HG03135 (cell line): Measurements from ENCODE around the gene OR2AE1.

ENCODE experiments used
- ATAC-seq: cut with Tn5 transposase; IDR thresholded peaks from one replicate; pipeline ENCODE4 v1.9.1; 2021; ENCODE audit warnings: mild to moderate bottlenecking, moderate library complexity; ENCODE audit not compliant: unreplicated experiment

OR2AE1 gene

DNA sequence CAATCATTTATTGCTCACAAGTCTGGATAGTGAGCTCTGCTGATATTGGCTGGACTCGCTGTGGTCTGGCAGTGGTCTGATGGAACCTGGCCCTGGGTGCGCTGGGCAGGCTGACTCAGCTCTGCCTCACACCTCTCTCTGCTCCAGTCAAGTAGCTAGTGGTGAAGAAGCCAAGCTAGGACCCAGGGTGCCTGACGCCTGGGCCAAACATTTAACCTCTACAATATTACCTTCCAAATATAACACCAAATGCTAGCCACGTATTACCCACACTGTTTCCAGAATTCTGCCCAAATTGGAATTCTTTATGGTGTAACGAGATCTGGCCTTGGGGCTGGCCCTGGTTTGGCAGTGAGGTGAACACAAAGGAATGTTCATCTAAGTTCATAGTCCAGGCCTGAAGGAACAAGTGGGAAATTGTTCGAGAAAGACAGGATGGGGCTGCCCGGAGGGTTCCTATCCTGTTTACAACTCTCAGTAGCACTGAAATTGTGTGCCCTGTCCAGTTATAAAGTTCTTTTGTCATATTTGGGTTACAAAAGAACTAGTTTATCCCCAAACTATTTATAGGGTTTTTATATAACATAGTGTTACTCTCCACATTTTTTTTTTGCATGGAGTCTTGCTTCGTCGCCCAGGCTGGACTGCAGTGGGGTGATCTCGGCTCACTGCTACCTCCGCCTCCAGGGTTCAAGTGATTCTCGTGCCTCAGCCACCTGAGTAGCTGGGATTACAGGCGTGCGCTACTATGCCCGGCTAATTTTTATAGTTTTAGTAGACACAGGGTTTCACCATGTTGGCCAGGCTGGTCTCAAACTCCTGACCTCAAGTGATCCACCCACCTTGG, 16.3 kb downstream of the OR2AE1 start:
- no peak for ATAC-seq

DNA sequence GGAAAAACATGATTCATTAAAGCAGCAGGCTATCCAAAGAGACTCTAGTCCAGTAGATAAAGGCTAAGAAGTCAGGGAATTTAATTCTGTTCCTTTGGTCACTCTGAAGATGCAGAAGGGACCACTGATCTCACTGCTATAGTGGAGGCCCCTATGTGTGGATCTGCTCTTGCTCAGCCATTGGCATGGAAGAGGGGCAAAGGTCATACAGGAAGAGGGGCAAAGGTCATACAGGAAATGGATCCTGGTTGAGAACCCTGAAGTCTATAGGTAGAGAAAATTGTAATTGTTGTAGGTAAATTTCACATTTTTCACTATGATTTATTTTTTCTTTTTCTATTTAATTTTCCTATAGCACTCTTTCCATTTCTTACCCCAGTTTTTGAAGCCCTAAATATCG, 21.6 kb downstream of the OR2AE1 start:
- no peak for ATAC-seq

DNA sequence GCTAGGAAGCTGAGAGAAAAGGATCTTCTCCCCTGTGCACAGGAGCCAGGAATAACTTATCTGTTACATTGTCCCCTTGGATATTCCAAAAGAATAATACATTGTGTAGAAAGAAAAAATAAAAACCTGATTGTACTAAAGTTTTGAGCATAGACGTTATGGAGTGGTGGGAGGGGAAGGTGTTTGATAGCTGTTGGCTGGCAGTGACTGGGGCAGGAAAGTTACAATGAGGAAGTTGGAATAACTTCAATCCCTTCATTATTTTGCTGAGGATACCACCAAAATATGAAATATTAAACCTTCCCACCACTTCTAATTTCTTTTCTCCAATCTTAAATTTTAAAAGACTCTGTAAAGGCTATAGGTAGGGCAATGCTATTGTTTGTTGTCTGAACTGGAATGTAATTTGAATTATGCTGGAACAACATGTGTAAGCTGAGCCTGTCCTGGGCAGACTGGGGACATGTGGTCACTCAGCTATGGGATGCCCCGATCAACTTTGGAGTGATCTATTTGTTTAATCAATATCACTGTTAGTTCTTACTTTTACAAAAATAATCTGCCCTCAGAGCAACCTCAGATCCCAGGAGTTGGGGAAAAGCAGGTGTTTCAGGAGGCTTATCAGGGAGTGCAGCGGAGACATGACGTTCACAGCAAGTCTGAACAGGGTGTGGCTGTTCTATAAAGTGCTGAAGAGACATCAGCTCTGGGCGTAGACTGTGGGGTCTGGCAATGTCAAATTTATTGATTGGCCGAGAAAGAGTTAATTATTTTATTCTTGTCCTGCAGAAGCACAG, 28.2 kb downstream of the OR2AE1 start:
- no peak for ATAC-seq

DNA sequence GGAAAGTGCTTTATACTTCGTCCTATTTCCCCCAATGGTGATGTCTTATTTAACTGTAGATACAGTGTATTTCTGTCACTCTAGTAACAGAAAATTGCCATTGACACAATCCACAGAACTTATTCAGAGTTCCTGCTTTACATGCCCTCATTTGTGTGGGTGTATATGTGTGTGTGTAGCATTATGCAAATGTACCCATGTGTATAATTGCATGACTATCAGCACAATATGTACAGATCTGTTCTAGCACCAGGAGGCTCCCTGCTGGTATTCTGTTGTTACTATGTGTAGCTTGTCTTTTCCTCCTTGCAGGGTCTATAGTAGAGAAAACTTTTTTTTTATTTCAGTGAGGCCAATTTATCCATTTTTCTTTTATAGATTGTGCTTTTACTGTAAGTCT, 32.5 kb downstream of the OR2AE1 start:
- no peak for ATAC-seq

GRCh38 chr7:99843808-99844207, 33.0 kb downstream of the OR2AE1 start:
- no peak for ATAC-seq

DNA sequence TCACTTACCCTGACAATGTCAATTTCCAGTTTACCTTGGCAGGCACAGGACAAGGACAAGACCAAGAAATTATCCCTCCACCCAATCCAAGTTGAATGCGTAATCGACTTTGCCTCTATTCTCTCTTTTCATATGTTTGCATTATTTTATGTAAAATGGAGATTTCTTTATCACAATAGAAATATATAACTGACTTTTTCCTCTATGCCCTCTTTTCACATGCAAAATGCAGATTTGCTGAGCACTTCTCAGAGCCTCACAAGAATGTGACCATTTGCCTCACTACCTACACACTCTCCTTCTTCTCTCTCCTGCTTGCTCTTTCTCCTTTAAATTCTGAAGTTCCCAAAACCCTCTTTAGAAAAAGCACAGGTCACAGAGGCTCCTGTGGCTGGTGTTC, 33.9 kb downstream of the OR2AE1 start:
- ATAC-seq, result no peak

- no peak for ATAC-seq
Observed at GRCh38 chr7:99840136-99840869, 36.5 kb downstream of the OR2AE1 start.

DNA sequence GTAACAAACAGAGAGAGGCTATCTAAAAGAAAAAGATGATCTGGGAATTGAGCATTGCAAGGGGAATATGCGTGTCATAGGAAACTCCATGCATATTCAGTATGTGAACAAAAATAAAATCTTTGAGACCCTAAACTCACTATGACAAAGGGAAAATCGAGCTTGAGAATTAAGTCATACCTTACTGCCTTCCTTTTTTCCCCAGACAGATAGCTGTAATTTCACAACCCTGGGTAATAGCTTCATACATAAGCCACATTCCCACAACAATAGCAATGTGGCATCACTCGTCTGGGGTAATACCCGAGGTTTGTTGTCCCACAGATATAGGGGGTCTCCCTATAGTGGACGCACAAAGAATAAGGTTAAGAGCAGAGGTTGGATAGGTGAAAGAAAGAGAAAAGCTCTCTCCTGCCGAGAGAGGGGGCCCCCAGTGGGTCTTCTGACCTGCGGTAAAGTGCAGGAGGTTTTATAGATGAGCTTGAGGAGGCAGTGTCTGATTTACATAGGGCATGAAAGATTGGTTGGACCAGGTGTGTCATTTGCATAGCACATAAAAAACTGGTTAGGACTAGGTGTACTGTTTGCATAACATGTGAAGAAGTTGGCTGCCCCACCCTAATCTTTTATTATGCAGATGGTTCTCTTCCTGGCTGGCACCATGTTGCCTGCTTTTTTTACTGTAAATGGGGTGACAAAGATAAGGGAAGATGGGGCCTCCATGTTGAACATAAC, 37.4 kb downstream of the OR2AE1 start:
- no peak for ATAC-seq

GRCh38 chr7:99837649-99838361, 39.0 kb downstream of the OR2AE1 start:
- ATAC-seq, result no peak

- ATAC-seq, result no peak
Observed at GRCh38 chr7:99835189-99835588, 41.6 kb downstream of the OR2AE1 start.

DNA sequence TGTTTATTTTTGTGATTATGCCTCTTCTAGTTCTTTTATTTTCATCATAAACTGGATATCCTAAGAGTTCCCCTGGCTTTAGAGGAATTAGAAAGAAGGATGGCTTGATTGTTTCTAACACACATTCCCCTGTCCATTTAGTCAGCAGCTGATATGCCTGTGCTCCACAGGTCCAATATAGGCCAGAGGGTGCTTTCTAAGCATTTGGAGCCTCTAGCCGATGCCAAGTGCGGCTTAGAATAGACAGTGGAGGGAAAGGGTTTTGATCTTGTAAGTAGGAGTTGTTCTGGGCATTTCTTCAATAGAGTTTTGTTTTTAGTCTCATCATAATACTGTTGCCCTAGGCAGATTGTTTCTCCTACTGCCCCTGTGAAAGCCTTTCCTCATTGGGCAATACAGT, 42.5 kb downstream of the OR2AE1 start:
- no peak for ATAC-seq

DNA sequence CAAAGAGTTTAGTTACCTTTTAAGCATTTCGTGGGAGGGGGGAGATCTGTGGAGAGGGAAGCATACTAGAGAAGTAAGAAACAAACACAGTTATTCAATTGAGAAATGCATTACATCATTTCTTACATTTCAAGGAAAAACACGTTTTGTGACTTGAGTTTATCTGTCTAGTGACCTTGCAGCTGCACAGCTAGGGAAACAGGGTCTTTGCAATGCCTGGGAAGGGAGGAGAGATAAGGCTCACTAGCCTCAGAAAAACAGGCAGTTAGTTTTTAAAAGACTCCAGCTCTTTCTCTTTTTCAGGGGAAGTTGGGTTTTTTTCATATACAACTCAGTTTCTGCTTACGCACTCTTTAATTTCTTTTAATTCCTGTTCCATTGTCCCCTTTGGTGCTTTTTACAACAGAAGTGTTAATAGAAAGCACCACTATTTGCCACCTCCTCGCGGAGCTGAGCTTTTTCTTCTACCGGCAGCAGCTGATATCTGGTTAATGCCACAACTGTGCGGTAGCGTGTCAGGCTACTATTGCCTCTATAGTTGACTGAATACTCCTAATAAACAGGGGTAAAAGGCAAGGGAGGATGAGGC, 43.5 kb downstream of the OR2AE1 start:
- no peak for ATAC-seq

GRCh38 chr7:99831595-99831994, 45.2 kb downstream of the OR2AE1 start:
- no peak for ATAC-seq

GRCh38 chr7:99829524-99830160, 47.2 kb downstream of the OR2AE1 start:
- no peak for ATAC-seq

- no peak for ATAC-seq
Observed at GRCh38 chr7:99828811-99829210, 48.0 kb downstream of the OR2AE1 start.

GRCh38 chr7:99827040-99827778, 49.6 kb downstream of the OR2AE1 start:
- no peak for ATAC-seq
